HG03060 (cell line): Measurements from ENCODE around the gene EPN2.
"Not testable (repeated sequence)": the region's sequence is repeated elsewhere in the genome, so short reads cannot be mapped to it uniquely, and the experiment has no call there.

Source experiments
- ATAC-seq: cut with Tn5 transposase; IDR thresholded peaks from one replicate; pipeline ENCODE4 v1.9.1; 2021; ENCODE audit warnings: low read depth, moderate number of reproducible peaks; ENCODE audit not compliant: unreplicated experiment

EPN2 gene

DNA sequence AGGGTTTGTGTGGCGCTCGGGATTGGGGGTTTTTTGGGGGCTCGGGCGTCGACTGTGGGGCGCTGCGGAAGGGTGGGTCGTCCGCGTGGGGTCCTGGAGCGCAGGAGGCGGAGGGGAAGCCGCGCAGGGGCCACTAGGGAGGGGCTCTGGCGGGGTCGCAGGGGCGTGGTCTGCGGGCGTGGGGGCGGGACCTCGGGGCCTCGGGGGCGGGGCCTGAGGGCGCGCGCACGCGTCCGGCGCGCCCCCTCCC is at the start of gene EPN2:
EPN2 (plus strand) TSS at position 228 of the 250 bp plus-strand sequence. CDS start 45,754 bp downstream, outside the sequence.
- not testable (repeated sequence) for ATAC-seq

DNA sequence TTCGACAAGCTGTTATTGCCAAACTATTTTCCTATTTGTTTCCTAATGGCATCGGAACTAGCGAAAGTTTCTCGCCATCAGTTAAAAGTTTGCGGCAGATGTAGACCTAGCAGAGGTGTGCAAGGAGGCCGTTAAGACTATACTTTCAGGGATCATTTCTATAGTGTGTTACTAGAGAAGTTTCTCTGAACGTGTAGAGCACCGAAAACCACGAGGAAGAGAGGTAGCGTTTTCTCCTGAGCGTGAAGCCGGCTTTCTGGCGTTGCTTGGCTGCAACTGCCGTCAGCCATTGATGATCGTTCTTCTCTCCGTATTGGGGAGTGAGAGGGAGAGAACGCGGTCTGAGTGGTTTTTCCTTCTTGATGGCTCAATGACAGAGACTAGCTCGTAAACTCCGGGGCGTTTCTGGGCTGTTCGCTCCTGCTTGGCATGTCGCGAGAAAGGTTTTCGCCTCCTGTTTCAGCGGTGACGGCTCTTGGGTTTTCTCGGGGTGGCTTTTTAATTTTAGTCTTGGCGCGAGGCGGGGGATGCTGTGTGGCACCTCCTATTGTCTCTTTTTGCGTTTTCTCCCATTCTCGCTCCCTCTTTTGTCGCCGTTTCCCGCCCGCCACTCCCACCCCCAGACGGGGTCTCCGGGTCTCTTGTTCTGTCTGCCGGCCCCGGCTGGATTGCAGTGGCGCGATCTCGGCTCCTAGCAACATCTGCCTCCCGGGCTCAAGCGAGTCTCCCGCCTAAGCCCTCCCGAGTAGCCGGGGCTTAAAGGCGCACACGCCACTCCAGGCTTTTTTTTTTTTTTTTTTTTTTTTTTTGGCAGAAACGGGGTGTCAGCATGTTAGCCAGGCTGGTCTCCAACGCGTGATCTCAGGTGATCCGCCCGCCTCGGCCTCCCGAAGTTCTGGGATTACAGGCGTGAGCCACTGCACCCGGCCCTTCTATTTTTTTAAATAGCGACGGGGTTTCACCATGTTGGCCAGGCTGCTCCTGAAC is 49.0 kb upstream of the EPN2 start:
- ATAC-seq: peak; percentile 38

DNA sequence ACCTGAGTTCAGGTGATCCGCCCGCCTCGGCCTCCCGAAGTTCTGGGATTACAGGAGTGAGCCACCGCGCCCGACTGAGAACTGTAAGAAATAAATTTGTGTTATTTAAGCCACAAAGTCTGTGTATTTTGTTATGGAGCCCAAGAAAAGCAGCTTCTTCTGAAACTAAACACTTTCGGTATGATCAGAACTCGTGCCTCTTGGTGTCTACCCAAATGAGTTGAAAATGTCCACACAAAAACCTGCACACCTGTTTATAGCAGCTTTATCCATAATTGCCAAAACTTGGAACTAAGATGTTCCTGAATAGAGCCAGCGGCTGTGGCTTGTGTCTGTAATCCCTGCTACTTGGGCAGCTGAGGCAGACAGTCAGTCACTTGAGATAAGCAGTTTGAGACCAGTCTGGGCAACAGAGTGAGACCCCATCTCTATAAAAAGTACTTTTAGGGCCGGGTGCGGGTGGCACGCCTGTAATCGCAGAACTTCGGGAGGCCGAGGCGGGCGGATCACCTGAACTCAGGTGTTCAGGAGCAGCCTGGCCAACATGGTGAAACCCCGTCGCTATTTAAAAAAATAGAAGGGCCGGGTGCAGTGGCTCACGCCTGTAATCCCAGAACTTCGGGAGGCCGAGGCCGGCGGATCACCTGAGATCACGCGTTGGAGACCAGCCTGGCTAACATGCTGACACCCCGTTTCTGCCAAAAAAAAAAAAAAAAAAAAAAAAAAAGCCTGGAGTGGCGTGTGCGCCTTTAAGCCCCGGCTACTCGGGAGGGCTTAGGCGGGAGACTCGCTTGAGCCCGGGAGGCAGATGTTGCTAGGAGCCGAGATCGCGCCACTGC is 48.1 kb upstream of the EPN2 start:
- ATAC-seq: peak; percentile 45

DNA sequence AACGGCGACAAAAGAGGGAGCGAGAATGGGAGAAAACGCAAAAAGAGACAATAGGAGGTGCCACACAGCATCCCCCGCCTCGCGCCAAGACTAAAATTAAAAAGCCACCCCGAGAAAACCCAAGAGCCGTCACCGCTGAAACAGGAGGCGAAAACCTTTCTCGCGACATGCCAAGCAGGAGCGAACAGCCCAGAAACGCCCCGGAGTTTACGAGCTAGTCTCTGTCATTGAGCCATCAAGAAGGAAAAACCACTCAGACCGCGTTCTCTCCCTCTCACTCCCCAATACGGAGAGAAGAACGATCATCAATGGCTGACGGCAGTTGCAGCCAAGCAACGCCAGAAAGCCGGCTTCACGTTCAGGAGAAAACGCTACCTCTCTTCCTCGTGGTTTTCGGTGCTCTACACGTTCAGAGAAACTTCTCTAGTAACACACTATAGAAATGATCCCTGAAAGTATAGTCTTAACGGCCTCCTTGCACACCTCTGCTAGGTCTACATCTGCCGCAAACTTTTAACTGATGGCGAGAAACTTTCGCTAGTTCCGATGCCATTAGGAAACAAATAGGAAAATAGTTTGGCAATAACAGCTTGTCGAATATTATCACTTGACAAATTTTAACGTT is 47.3 kb upstream of the EPN2 start:
- ATAC-seq: not testable (repeated sequence)

DNA sequence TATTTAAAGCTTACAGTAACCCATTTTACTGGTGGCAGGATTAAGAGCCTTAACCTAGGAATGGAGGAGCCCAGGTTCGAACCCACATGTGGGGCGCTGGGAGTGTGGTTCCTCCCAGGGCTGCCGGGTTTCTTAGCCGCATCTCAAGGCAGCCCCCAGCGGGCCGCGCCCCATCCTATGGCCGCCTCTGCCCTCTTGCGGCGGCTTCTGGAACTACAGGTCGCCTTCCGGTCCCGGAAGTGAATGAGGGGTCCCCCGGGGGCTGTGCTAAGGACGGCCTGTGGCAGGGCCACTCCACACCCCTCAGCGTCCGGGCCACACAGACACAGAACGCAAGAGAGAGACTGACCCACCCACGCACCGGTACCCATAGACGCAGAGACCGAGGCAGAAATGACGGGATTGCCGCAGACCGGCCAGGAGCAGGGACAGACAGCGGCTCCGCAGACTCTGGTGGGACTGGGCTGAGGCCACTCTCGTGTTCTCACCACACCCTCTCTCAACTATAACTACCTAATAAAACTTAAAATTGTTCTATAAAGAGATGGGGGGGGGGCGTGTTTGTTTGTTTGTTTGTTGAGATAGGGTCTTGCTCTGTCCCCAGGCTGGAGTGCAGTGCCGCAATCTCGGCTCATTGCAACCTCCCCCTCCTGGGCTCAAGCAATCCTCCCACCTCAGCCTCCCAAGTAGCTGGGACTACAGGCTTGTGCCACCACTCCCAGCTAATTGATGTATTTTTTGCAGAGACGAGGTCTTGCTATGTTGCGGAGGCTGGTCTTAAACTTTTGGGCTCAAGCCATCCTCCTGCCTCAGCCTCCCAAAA is 40.6 kb upstream of the EPN2 start:
- not testable (repeated sequence) for ATAC-seq

DNA sequence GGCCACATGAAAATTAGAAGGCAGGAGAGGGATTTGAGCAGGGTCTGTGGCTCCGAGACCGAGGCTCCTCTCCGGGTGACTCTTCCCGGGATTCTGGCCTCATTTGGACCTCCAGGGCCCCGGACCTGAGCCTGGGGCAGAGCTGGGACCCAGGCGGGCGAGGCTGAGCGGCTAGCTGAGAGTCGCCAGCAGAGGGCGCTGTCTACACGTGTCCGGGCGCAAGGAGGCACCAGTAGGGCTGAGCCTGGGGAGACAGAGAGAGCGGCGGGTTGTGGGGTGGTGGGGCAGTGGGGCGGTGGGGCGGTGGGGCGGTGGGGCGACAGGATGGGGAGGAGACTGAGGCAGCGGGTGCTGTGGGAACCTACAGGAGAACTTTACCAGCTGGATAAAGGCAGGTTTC is 34.7 kb upstream of the EPN2 start:
- peak; percentile 70 for ATAC-seq

DNA sequence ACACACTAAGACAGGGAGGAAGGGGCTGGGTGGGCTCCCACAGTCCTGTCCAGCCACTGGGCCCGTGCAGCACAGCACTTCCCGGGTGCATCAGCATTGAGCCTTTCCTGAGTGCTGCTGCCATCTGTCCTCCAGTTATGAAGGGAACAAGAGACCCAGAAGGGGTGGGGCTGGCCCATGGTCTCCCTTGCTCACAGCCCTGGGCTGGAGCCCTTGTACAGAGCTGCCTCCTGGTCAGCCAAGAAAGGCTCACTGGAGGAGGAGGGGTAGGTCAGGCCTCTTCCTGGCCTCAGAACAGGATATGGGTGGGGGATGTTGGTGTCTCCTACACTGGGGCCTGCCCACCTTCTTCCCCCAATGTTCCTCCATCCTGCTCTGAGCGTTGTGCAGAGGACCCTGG is 33.7 kb upstream of the EPN2 start:
- not testable (repeated sequence) for ATAC-seq

DNA sequence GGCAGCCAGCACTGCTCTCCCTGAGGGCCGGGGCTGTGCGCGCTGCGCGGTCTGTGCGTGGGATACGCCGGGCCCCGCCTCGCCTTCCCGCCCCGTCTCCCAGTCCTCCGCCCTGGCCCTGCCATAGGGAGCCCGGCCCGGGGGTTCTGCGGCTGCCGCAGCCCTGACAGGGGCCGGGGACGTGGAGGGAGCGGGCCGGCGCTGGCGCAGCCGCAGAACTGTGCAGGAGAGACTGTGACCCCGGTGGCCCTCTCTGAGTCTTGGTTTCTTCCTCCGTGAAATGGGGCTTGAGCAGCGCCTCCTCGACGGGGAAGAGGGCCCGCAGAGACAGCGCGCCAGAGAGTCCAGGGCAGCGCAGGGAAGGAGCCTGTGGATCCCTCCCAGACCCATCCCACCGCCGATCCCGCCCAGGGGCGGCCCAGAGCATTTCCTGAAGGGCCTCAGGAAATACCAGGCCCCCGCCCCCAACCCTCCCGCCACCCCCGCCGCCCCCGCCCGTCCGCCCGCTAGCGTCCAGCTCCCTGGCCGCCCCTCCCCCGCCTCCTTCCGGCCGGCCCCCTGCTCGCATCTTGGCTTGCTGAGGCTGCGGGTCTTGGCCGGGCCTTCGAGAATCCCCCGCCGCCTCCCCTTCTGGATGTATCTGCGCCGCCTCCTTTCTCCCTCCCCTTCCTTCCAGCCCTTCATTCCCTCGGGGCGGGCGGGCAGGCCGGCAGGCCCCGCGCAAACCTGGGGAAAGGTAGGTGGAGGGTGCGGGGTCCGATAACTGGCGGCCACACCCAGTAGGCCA is 21.9 kb upstream of the EPN2 start:
- not testable (repeated sequence) for ATAC-seq

DNA sequence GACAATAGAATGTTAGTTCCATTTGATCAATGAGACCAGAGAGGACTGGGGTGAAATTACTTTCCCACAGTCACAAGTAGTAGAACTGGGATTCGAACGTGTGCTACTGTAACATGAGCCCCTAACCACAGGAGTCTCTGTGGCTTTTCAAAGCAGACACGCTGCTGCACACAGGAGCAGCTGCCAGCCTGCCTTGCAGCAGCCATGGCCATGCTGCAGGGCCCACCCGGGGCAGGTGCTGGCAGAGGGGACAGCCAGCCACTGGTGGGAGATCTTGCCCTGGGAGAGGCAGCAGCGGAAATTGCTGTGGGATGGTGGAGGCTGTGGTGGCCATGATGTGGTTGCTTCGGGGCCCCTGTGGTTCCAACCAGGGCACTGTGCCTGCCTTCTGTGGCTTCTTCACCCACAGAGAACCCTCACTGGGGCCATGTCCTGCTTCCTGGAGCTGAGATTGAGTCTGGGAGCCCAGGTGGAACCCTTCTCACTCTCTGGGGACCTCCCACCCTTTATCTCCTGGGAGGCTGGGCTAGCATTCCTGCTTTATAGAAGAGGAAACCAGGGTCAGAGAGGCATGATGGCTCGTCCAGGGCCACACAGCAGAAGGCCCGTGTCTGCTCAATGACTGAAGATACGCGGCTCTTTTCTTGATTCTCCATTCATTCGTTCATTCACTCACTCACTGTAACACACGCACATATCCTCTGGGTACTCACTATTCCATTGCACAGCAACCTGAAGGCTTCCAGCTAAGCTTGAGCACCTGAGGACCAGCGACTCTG is 20.8 kb upstream of the EPN2 start:
- ATAC-seq: not testable (repeated sequence)

DNA sequence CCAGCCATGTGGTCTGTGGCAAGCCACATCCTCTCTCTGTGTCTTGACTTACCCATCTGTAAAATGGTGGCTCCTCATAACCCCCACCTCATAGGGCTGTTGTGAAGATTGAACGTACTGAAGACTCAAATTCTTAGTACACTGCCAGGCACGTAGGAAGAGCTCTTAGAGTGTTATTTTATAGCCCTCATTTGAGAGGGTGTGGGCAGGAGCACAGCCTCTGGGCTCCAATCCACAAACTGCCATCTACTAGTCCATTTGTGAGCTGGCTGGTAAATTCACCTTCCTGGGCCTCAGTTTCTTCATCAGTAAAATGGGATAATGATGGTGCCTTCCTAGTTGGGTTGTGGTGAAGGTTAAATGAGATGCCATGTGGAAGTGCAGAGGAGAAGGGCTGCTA is 18.3 kb upstream of the EPN2 start:
- not testable (repeated sequence) for ATAC-seq

DNA sequence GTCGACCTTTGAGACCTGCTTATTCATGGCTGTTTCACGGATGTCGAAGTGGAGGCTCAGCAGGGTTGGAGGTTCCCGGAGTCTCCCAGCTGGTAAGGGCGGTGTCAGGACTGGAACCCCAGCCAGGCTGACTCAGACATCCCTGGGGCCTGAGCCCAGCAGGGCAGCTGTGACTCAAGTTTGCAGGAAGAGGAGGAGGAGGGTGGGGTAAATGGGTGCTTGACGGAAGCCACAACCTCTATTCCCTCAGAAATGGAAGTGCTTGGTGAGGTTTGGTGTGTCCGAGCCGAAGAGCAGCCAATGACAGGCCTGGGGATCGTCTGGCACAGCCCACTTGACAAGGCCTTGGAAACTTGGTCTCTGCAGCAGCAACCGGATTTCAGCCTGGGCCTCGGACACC is 17.8 kb upstream of the EPN2 start:
- not testable (repeated sequence) for ATAC-seq

DNA sequence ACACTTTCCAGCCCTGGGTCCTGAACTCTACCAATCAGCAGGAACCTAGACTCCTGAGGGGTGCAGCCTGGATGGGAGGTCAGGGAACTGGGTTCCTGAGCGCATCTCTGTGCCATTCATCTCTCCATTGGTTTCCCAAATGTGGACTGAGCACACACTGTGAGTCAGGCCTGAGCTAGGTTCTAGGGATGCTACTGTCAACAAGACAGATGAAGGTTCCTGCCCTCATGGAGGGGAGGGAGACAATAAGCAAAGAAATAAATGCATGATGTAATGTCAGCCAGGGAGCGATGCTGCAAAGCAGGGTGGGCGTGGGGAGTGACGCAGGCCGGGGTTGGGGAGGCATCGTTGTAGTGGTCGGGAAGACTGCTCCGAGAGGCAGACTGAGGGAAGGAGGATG is 17.0 kb upstream of the EPN2 start:
- not testable (repeated sequence) for ATAC-seq

DNA sequence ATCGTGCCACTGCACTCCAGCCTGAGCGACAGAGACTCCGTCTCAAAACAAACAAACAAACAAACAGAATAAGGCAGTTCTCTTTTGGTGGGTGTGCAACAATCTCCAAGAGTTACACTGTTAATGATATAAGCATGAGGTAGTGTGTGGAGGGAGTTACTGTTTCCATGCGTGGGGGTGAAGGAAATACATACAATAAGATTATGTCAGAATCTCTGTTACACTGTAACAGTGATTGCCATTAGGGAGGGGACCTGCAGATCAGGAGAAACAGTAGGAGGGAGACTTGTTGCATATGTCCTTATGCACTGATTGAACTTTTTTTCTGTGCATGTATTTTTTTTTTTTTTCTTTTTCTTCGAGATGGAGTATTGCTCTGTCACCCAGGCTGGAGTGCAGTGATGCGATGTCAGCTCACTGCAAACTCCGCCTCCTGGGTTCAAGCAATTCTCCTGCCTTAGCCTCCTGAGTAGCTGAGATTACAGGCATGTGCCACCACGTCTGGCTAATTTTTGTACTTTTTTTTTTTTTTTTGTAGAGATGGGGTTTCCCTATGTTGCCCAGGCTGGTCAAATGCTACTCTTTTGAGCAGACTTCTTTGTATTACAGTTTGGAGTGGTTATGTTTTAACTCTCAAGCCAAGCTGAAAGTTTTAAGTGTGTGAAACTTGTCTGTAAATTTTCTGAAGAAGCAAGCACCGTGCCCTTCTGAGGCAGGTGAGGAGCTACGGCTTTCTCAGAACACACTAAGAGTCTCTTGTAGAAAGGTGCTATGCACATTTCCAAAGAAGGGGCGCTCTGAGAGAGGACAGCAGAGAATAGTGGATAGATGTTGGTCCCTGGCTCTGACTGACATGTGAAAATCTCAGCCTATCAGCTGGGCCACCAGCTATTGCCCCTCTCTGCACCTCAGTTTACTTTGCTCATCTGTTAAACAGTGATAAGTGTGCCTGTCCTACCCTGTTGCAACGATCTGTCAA is 10.3 kb upstream of the EPN2 start:
- ATAC-seq: not testable (repeated sequence)

DNA sequence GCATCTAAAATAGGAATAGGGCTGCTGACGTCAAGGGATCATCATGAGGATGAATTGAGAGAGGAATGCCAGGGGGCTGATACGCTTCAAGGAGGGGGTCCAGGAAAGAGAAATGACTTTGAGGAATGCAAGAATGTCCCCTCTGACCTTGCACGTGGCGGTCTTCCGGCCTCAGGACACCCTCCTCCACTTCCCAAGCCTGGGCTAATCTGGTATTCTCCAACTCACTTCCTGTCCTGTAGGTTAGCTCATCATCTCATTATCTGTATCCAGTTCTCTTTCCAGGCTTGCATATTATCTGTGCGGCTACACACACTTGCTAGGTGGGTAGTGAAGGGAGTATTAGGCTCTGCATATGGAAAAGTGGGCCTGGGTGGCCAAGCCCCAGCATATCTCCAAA is 2.5 kb upstream of the EPN2 start:
- ATAC-seq: not testable (repeated sequence)

DNA sequence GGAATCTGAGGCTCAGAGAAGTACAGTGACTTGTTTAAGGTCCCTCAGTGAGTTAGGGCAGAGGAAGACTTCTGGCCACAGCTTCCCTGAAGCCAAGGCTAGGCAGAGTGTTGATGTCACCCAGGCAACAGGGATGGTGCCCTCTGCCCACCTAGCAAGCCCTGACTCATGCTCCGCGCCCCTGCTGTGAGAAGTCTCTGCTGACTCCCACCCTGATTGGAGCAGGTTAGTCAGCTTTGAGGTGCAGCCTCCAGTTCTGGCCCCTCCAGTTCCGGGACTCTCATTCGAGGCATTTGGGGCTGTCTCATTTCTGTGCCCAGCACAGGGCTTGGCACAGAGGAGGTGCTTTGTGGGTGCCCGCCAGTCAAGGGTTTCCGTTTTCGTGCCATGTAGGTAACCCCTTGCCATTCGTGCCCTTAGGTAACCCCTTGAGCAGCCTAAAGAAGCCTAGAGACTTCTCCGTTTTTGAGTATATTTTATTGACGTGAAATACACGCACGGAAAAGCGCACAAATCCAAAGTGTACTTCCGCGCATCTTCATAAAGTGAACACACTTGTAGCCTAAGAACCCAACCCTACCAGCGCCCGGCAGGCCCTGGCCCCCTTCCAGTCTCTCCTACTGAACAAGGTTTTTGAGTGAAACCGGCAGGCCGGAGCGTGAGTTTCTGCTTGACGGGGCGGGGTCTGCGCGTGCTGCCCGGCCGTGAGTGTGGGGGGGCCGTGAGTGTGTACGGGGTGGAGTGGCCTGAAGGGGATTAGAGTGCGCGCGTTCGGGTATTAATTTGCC is 621 bp upstream of the EPN2 start:
- not testable (repeated sequence) for ATAC-seq

DNA sequence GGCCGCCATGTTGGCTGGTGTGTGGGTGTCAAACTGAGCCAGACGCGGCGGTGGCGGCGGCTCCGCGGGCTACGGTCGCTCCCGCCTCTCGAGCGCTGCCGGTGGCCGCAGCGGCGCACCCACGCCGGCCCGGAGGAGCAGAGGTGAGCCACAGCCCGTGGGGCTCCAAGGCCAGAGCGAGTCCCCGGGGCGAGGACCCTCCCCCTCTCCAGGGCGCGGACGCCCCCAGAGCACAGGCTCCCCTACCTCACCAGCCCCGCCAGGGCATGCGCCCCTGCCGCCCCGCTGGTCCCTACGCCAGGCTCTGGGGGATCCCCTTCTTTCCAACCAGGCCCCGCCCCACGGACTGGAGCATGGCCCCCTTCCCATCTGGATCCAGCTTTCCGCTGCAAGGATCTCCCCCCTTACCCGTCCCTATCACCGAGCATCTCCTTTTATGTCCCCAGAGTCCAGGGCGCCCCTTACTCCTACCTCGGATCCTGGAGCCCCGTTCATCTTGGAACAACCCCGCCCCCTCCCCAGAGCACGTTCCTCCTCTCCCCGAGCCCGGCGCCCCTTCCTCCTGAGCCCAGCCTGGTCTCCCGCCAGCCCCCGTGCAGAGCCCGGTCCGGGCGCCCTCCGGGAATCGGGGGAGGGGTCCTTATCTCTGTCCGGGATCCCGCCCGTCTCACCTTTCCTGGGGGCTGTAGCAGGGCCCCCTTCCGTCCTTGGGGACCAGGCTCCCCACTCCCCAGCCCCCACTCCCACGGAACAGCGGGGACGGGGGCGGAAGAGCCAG is 412 bp downstream of the EPN2 start:
- no peak for ATAC-seq
